Gastroesophageal sphincter (tissue), 4 donors: ENCODE results near the gene NCKAP5. TPM values are rescaled to one million over a fixed set of nuclear protein-coding genes. Genes with fewer than 3 reads are reported as not detected.

ENCODE experiments used
- ATAC-seq: fragments of 150-250 bp; one replicate; pipeline ENCODE4 v1.9.1; 2016; ENCODE audit warnings: mild to moderate bottlenecking, moderate library complexity
- H3K27ac ChIP-seq, 4 donors: fragments of 200-600 bp; sonication (generic) in 3 of 4; 1 replicate in 3 of 4; 2 replicates in 1 of 4; pipeline ENCODE4 v1.5.1; 2016 to 2019
- H3K27me3 ChIP-seq: fragments of 200-600 bp; sonication (generic); one replicate; pipeline ENCODE4 v1.5.1; 2019
- H3K36me3 ChIP-seq, 2 donors: fragments of 200-600 bp; sonication (generic); one replicate each; pipeline ENCODE4 v1.5.1; 2019; ENCODE audit warnings: control low read depth in 1 of 2
- H3K4me1 ChIP-seq, 3 donors: fragments of 200-600 bp; sonication (generic); 1 replicate in 2 of 3; 2 replicates in 1 of 3; pipeline ENCODE4 v1.5.1; 2016 to 2019; ENCODE audit warnings: control low read depth in 2 of 3
- H3K4me3 ChIP-seq, 2 donors: fragments of 200-600 bp; sonication (generic); one replicate each; pipeline ENCODE4 v1.5.1; 2019; ENCODE audit warnings: mild to moderate bottlenecking in 1 of 2, moderate library complexity in 1 of 2
- H3K9me3 ChIP-seq, 3 donors: fragments of 200-600 bp; sonication (generic); one replicate each; pipeline ENCODE4 v1.5.1; 2017 to 2019; ENCODE audit warnings: control low read depth in 2 of 3
- EP300 ChIP-seq: sonication (generic); formaldehyde crosslinking; IDR thresholded peaks from one replicate; pipeline ENCODE4 v1.6.1; 2017; ENCODE audit warnings: antibody characterized with exemption, mild to moderate bottlenecking
- POLR2A ChIP-seq, 2 donors: fragments of 450-650 bp; IDR thresholded peaks; one replicate each; pipeline ENCODE4 v1.6.1; 2017; ENCODE audit warnings: antibody characterized with exemption in 2 of 2, mild to moderate bottlenecking in 2 of 2, moderate library complexity in 1 of 2
- POLR2AphosphoS5 ChIP-seq: sonication (generic); formaldehyde crosslinking; IDR thresholded peaks from one replicate; pipeline ENCODE4 v1.6.1; 2017; ENCODE audit warnings: antibody characterized with exemption
- WGBS, 2 donors: methylation state at CpG; one replicate each; pipeline ENCODE4 v1.1.5; 2018; ENCODE audit warnings: low coverage in 1 of 2; 5-methylcytosine and 5-hydroxymethylcytosine counted together
- total RNA-seq, 4 donors: library from RNA; depleted of rRNA; stranded (reverse); fragments of >200 nt; gene quantifications; one replicate each; pipeline ENCODE4 v1.1.0, GENCODE V29; 2016
- TF ChIP-seq, protein P1 (sequence below), 4 experiments: fragments of 200-600 bp in 2 of 4; fragments of 450-650 bp in 2 of 4; sonication (generic) in 1 of 4; IDR thresholded peaks; one replicate each; pipeline ENCODE4 v1.5.1; 2017 to 2019; ENCODE audit warnings: antibody characterized with exemption in 4 of 4, mild to moderate bottlenecking in 2 of 4, moderate library complexity in 2 of 4

Gene NCKAP5
- total RNA-seq, 4 donors from 2014 or later: 0.16 to 0.57 (median 0.33) TPM

DNA sequence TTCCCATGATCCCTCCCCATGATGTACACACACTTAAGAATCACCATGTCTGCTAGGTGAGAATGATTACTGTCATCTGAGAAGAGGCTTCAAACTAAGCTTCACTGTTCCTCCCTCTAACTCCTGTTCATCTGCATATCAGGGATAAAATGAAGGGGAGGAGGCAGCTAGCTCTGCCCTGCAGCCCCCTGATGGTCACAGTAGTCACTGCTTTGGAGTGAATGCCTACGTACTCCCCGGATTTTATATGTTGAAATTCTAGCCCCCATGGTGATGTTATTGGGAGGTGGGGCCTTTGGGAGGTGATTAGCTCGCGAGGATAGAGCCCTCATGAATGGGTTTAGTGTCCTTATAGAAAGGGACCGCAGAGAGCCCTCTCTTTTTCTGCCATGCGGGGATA, 156.4 kb downstream of the NCKAP5 start:
- TF ChIP-seq, protein P1, sequence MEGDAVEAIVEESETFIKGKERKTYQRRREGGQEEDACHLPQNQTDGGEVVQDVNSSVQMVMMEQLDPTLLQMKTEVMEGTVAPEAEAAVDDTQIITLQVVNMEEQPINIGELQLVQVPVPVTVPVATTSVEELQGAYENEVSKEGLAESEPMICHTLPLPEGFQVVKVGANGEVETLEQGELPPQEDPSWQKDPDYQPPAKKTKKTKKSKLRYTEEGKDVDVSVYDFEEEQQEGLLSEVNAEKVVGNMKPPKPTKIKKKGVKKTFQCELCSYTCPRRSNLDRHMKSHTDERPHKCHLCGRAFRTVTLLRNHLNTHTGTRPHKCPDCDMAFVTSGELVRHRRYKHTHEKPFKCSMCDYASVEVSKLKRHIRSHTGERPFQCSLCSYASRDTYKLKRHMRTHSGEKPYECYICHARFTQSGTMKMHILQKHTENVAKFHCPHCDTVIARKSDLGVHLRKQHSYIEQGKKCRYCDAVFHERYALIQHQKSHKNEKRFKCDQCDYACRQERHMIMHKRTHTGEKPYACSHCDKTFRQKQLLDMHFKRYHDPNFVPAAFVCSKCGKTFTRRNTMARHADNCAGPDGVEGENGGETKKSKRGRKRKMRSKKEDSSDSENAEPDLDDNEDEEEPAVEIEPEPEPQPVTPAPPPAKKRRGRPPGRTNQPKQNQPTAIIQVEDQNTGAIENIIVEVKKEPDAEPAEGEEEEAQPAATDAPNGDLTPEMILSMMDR (IDR thresholded peaks at IDR 0.05): no peak
- TF ChIP-seq POLR2AphosphoS5: no peak
- no peak for TF ChIP-seq EP300
- no peak for TF ChIP-seq POLR2A (IDR thresholded peaks at IDR 0.05)
- ATAC-seq: no peak
- Histone ChIP-seq H3K4me3 (no peak overlapping the region), H3K36me3 (no peaks in the 10 kb centered on the region), H3K27ac (no peak overlapping the region), H3K27me3 (no peaks in the 10 kb centered on the region), H3K4me1 (peaks cover 0 to 9% (median 0%) of the 10 kb centered on the region in 3 donors), H3K9me3 (no peaks in the 10 kb centered on the region)
- 84% methylated on average over 6 of the region's 6 CpGs; no CpG with 5 or more reads in 1 of the 2 donors for WGBS, 2 donors

DNA sequence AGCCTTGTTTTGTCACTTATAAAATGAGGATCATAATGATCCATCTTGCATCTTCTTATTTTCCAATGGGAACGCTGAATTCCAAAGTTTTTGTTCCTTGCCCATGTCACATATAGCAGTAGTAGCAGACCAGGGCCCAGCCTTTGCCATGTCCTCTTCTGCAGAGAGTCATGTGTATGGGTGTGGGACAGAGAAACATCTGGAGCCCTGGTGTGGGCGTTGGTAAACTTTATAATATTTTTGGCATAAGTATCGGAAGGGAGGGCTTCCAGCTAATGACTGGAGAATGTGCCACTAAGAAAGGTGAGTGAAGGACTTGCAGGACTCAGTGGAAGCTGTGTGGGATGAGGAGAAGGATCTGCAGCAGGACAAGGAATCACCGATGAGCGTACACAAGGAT, 157.2 kb downstream of the NCKAP5 start:
- Histone ChIP-seq H3K4me1 (peaks cover 0 to 3% (median 0%) of the 10 kb centered on the region in 3 donors), H3K27ac (no peak overlapping the region), H3K9me3 (no peaks in the 10 kb centered on the region), H3K36me3 (no peaks in the 10 kb centered on the region), H3K4me3 (no peak overlapping the region), H3K27me3 (no peaks in the 10 kb centered on the region)
- 84 to 92% methylated on average over 4 to 5 of the region's 5 CpGs for WGBS, 2 donors
- no peak for ATAC-seq
- TF ChIP-seq POLR2A (IDR thresholded peaks at IDR 0.05) (no peak), EP300 (no peak), POLR2AphosphoS5 (no peak)
- TF ChIP-seq, protein P1 (IDR thresholded peaks at IDR 0.05): no peak

DNA sequence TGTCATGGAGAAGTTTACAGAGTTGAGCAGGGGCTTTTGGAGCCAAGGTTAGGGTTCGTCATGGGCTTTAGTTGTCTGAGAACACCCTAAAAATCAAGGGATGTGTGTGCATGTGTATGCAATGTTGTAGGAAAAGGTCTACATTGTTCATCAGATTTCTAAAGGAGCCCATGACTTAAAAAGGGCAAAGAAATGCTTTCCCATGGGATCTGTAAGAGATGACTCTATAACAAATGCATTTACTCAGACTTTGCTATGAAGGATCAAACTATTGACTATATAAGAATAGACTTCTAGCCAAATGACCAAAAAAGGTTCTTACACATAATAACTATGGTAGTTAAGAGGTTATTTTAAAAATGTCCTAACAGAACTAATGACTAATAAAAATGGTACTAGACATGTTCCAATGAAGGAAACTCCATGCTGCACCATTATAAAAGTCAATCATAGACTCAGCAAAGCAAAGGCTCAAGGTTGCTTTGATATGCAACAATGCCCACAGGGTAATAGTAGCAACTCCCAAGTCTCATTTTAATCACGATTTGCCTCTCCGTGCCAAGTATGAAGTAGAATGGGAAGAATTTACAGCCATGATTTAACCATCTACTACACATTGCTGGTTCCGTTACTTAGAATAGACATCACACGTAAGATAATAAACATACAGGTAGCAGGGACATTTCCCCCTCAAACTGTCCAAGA, 158.5 kb downstream of the NCKAP5 start:
- 87% methylated on average over 4 to 5 of the region's 5 CpGs for WGBS, 2 donors

DNA sequence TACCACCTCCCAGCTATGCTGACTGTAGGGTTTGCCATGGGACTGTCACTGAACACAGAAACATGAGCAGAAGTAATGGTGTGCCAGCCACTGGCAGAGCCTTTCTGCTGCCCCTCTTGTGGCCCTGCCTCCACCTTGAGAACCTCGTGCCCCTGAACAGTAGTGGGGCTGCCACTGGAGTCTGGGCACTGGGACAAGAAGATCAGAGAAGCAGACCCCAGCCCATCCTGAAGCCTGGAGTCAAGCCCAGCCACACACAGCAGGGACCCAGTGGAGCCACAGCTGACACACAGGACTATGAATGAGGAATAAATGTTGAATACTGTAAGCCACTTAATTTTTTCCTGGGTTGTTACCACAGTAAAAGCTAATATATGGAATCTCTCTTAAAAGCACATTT, 159.6 kb downstream of the NCKAP5 start:
- H3K4me3 ChIP-seq: no peak overlapping the region
- H3K27ac ChIP-seq: no peak overlapping the region
- no peak for ATAC-seq
- no CpG with 5 or more reads among the region's 1 CpG for WGBS, 2 donors
- H3K27me3 ChIP-seq: no peaks in the 10 kb centered on the region
- no peaks in the 10 kb centered on the region for H3K36me3 ChIP-seq
- no peaks in the 10 kb centered on the region for H3K4me1 ChIP-seq
- TF ChIP-seq POLR2AphosphoS5 (no peak), EP300 (no peak), POLR2A (IDR thresholded peaks at IDR 0.05) (no peak)
- TF ChIP-seq, protein P1 (IDR thresholded peaks at IDR 0.05): no peak
- H3K9me3 ChIP-seq: no peaks in the 10 kb centered on the region

More for the DNA sequence above, 158.5 kb downstream of the NCKAP5 start:
- Histone ChIP-seq H3K27me3 (no peaks in the 10 kb centered on the region), H3K27ac (no peak overlapping the region), H3K4me3 (no peak overlapping the region), H3K36me3 (no peaks in the 10 kb centered on the region), H3K9me3 (no peaks in the 10 kb centered on the region), H3K4me1 (no peaks in the 10 kb centered on the region)
- ATAC-seq: no peak
- TF ChIP-seq EP300: no peak
- TF ChIP-seq, protein P1 (IDR thresholded peaks at IDR 0.05): no peak
- TF ChIP-seq POLR2AphosphoS5: no peak
- TF ChIP-seq POLR2A (IDR thresholded peaks at IDR 0.05): no peak

DNA sequence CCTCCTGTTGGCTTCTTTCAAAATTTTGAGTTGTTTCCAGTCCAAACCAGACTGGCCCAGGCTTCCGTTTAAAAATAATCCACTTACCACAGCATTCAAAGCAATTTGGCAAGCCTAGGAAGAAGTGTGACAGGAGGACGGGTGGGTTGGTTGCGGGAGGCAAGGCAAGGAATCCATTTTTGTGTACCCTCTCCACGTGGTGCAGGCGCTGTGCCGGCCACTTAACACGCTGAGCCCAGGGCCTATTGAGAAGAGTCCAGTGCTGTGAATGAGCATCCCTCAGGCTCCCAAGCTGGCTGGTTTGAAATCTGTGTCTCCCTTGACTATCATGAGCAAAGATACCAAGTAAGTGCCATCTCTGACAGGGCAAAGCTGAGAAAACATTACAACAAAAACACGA, 160.9 kb downstream of the NCKAP5 start:
- Histone ChIP-seq H3K27ac (no peak overlapping the region), H3K27me3 (no peaks in the 10 kb centered on the region), H3K9me3 (no peaks in the 10 kb centered on the region), H3K36me3 (no peaks in the 10 kb centered on the region), H3K4me3 (no peak overlapping the region), H3K4me1 (no peaks in the 10 kb centered on the region)
- WGBS, 2 donors: 86 to 90% methylated on average over 6 to 8 of the region's 8 CpGs
- ATAC-seq: no peak
- TF ChIP-seq POLR2A (IDR thresholded peaks at IDR 0.05) (no peak), EP300 (no peak), POLR2AphosphoS5 (no peak)
- TF ChIP-seq, protein P1 (IDR thresholded peaks at IDR 0.05): no peak
